GM12801 (cell line): ENCODE results near the gene DHRS12.

ENCODE experiments used
- CTCF ChIP-seq: IDR thresholded peaks from one replicate; pipeline ENCODE4 v1.5.1; 2011; ENCODE audit warnings: control low read depth; ENCODE audit not compliant: insufficient read length; ENCODE audit errors: extremely low read depth

The DHRS12 gene

GRCh38 chr13:51803422-51804294, at the start of gene DHRS12:
Gene DHRS12 (minus strand): TSS chr13:51804163. CDS start chr13:51799659, 4,504 bp downstream.
- TF ChIP-seq CTCF, result no peak

GRCh38 chr13:51849145-51850101, 45.5 kb upstream of the DHRS12 start:
- no peak for TF ChIP-seq CTCF

GRCh38 chr13:51848674-51849073, 44.7 kb upstream of the DHRS12 start:
- no peak for TF ChIP-seq CTCF

GRCh38 chr13:51846756-51847155, 42.8 kb upstream of the DHRS12 start:
- no peak for TF ChIP-seq CTCF

GRCh38 chr13:51845574-51846318, 41.8 kb upstream of the DHRS12 start:
- no peak for TF ChIP-seq CTCF

- no peak for TF ChIP-seq CTCF
These were observed 41.1 kb upstream of the DHRS12 start, which contains the start of gene TMEM272 for GRCh38 chr13:51844862-51845573. Gene TMEM272 (minus strand): TSS chr13:51845177. CDS start chr13:51838530, 6,647 bp downstream.
